Osteoblast (primary cell): ENCODE measurements around the gene KAZN. TPM values are rescaled to one million over a fixed set of nuclear protein-coding genes. Genes with fewer than 3 reads are reported as not detected.

Experiments
- DNase-seq: peaks from one replicate; pipeline ENCODE4 v3.0.0; 2011; ENCODE audit warnings: low spot score, mixed read lengths; ENCODE audit not compliant: insufficient read length; ENCODE audit errors: missing footprints
- H2AFZ ChIP-seq: 2 replicates; pipeline ENCODE4 v1.6.0; 2011; ENCODE audit warnings: mild to moderate bottlenecking, low read length
- H3K27ac ChIP-seq: 2 replicates; pipeline ENCODE4 v1.5.1; 2011; ENCODE audit warnings: mild to moderate bottlenecking, low read depth, low read length, moderate library complexity
- H3K27me3 ChIP-seq: 2 replicates; pipeline ENCODE4 v1.6.0; 2012; ENCODE audit warnings: mild to moderate bottlenecking, control low read depth, inconsistent platforms, low read length, moderate library complexity; ENCODE audit not compliant: insufficient read depth
- H3K36me3 ChIP-seq: 2 replicates; pipeline ENCODE4 v1.5.1; 2011; ENCODE audit warnings: mild to moderate bottlenecking, low read length, control low read depth, moderate library complexity; ENCODE audit not compliant: insufficient read depth
- H3K4me1 ChIP-seq: 2 replicates; pipeline ENCODE4 v1.5.1; 2011; ENCODE audit warnings: mild to moderate bottlenecking, low read length, control low read depth, moderate library complexity; ENCODE audit not compliant: insufficient read depth
- H3K4me2 ChIP-seq: 2 replicates; pipeline ENCODE4 v1.6.0; 2011; ENCODE audit warnings: mild to moderate bottlenecking, low read length; ENCODE audit not compliant: insufficient read depth
- H3K4me3 ChIP-seq: fragments of 200-600 bp; sonication (generic); 3 replicates; pipeline ENCODE4 v1.5.1; 2012; ENCODE audit warnings: mild to moderate bottlenecking, low read length, inconsistent platforms; ENCODE audit not compliant: insufficient read depth
- H3K79me2 ChIP-seq: 2 replicates; pipeline ENCODE4 v1.6.0; 2012; ENCODE audit warnings: mild to moderate bottlenecking, low read length, control low read depth, inconsistent platforms; ENCODE audit not compliant: insufficient read depth
- H3K9me3 ChIP-seq: 2 replicates; pipeline ENCODE4 v1.5.1; 2011; ENCODE audit warnings: low read depth, low read length, control low read depth
- H4K20me1 ChIP-seq: 2 replicates; pipeline ENCODE4 v1.6.0; 2012; ENCODE audit warnings: mild to moderate bottlenecking, low read length, control low read depth; ENCODE audit not compliant: insufficient read depth
- CTCF ChIP-seq: IDR thresholded peaks from 2 replicates; pipeline ENCODE4 v1.5.1; 2011; ENCODE audit warnings: mild to moderate bottlenecking, low read depth, low read length, moderate library complexity; ENCODE audit errors: extremely low read depth
- total RNA-seq: library from RNA; depleted of rRNA; stranded (reverse); fragments of >200 nt; gene quantifications from 2 replicates; pipeline ENCODE4 v1.2.3, GENCODE V29; 2012

KAZN gene
- total RNA-seq, 1 donor = 9.0 TPM

- Histone ChIP-seq H3K27ac (no peak overlapping the region), H3K36me3 (no peaks in the 10 kb centered on the region), H2AFZ (no peak overlapping the region), H3K27me3 (no peaks in the 10 kb centered on the region), H4K20me1 (no peaks in the 10 kb centered on the region), H3K79me2 (no peaks in the 10 kb centered on the region), H3K9me3 (no peaks in the 10 kb centered on the region), H3K4me1 (peaks cover 8% of the 10 kb centered on the region), H3K4me3 (no peak overlapping the region), H3K4me2 (no peak overlapping the region)
- no peak for DNase-seq
- no peak for TF ChIP-seq CTCF
Observed at GRCh38 chr1:14896381-14897079, 298.0 kb downstream of the KAZN start.

GRCh38 chr1:14897080-14897449 is 298.6 kb downstream of the KAZN start:
- no peaks in the 10 kb centered on the region for H4K20me1 ChIP-seq
- no peak overlapping the region for H3K4me2 ChIP-seq
- H3K27ac ChIP-seq = no peak overlapping the region
- no peak for TF ChIP-seq CTCF
- H3K9me3 ChIP-seq = no peaks in the 10 kb centered on the region
- DNase-seq = no peak
- peaks cover 8% of the 10 kb centered on the region for H3K4me1 ChIP-seq
- no peaks in the 10 kb centered on the region for H3K27me3 ChIP-seq
- H3K79me2 ChIP-seq = no peaks in the 10 kb centered on the region
- no peaks in the 10 kb centered on the region for H3K36me3 ChIP-seq
- H2AFZ ChIP-seq = no peak overlapping the region
- H3K4me3 ChIP-seq = no peak overlapping the region

- no peak for DNase-seq
- Histone ChIP-seq H3K4me2 (no peak overlapping the region), H3K9me3 (no peaks in the 10 kb centered on the region), H3K4me3 (no peak overlapping the region), H3K4me1 (peaks cover 8% of the 10 kb centered on the region), H2AFZ (no peak overlapping the region), H3K27me3 (no peaks in the 10 kb centered on the region), H3K36me3 (no peaks in the 10 kb centered on the region), H3K27ac (no peak overlapping the region), H3K79me2 (no peaks in the 10 kb centered on the region), H4K20me1 (no peaks in the 10 kb centered on the region)
- no peak for TF ChIP-seq CTCF
Observed at GRCh38 chr1:14897547-14897946, 299.1 kb downstream of the KAZN start.

- Histone ChIP-seq H3K4me1 (peaks cover 8% of the 10 kb centered on the region), H3K27ac (no peak overlapping the region), H3K79me2 (no peaks in the 10 kb centered on the region), H3K4me3 (no peak overlapping the region), H3K9me3 (no peaks in the 10 kb centered on the region), H3K36me3 (no peaks in the 10 kb centered on the region), H4K20me1 (no peaks in the 10 kb centered on the region), H2AFZ (no peak overlapping the region), H3K4me2 (no peak overlapping the region), H3K27me3 (no peaks in the 10 kb centered on the region)
- no peak for TF ChIP-seq CTCF
- no peak for DNase-seq
Observed at GRCh38 chr1:14897997-14898645, 299.6 kb downstream of the KAZN start.
